Measurements from ENCODE around the gene ADAP1. TPM values are rescaled to one million over a fixed set of nuclear protein-coding genes. Genes with fewer than 3 reads are reported as not detected.

ADAP1 gene
- total RNA-seq, 1 experiment from 2014 or later: 31.2 TPM

GRCh38 chr7:880450-880849 lies 74.0 kb downstream of the ADAP1 start:
- TF ChIP-seq EZH2phosphoT487 (IDR thresholded peaks at IDR 0.05; ENCODE audit: borderline replicate concordance, low read length): no peak
- TF ChIP-seq, protein P1, sequence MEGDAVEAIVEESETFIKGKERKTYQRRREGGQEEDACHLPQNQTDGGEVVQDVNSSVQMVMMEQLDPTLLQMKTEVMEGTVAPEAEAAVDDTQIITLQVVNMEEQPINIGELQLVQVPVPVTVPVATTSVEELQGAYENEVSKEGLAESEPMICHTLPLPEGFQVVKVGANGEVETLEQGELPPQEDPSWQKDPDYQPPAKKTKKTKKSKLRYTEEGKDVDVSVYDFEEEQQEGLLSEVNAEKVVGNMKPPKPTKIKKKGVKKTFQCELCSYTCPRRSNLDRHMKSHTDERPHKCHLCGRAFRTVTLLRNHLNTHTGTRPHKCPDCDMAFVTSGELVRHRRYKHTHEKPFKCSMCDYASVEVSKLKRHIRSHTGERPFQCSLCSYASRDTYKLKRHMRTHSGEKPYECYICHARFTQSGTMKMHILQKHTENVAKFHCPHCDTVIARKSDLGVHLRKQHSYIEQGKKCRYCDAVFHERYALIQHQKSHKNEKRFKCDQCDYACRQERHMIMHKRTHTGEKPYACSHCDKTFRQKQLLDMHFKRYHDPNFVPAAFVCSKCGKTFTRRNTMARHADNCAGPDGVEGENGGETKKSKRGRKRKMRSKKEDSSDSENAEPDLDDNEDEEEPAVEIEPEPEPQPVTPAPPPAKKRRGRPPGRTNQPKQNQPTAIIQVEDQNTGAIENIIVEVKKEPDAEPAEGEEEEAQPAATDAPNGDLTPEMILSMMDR (conservative IDR thresholded peaks at IDR 0.05; ENCODE audit: low read depth, low read length): no peak
- H3K36me3 ChIP-seq (ENCODE audit: low read depth, low read length): no peaks in the 10 kb centered on the region
- H3K9ac ChIP-seq (ENCODE audit: low read length): peak overlapping the region; percentile 3; the same call in 1 of the 2 replicates
- peak overlapping the region; percentile 56 for H3K27ac ChIP-seq (ENCODE audit: low read length)
- peaks cover 23% of the 10 kb centered on the region for H3K4me1 ChIP-seq (ENCODE audit: insufficient read depth, low read length)
- no peaks in the 10 kb centered on the region for H3F3A ChIP-seq (ENCODE audit: low read length, unreplicated experiment)
- H3K4me3 ChIP-seq (ENCODE audit: low read length): no peak overlapping the region
- DNase-seq (no peak), ATAC-seq (no peak)
- H2AFZ ChIP-seq (ENCODE audit: low read length): no peak overlapping the region
- ChIA-PET CTCF (no interaction called here), POLR2A (ENCODE audit: unreplicated experiment) (no interaction called here)
- intact Hi-C loops (cut with micrococcal nuclease): no loop called here
- peaks cover 40% of the 10 kb centered on the region; the same call in 1 of the 2 replicates for H4K20me1 ChIP-seq (ENCODE audit: low read length)
- no peaks in the 10 kb centered on the region for H3K9me2 ChIP-seq (replicated peaks; ENCODE audit: low read length)
- no peaks in the 10 kb centered on the region for H3K27me3 ChIP-seq (ENCODE audit: low read length)
- H3K4me2 ChIP-seq (ENCODE audit: low read length): peak overlapping the region; percentile 30
- peaks cover 86% of the 10 kb centered on the region for H3K79me2 ChIP-seq (ENCODE audit: low read length)
- no TSS peak for BruUV-seq (replicated peaks)
- no peaks in the 10 kb centered on the region for H3K9me3 ChIP-seq (ENCODE audit: low read length)

DNA sequence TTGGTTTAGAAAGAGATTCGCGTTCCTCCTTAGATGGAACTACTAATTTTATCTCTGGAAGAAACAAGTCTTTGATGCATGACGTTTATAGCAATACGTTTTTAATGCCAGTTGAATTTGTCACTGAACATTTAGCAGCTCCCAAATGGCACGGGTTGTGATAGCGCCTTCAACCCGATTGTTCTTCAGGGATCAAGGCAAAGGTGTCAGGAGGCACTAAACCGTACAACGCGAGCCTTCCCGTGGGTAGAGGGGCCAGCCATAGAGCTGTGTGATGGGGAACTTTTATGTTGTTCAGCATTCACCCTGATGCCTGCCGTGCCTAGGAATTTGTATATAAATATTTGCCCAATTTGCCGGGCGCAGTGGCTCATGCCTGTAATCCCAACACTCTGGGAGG lies 74.8 kb downstream of the ADAP1 start:
- DNase-seq (no peak), ATAC-seq (no peak)
- TF ChIP-seq EZH2 (IDR thresholded peaks at IDR 0.05; ENCODE audit: low read length, unreplicated experiment) (no peak), EZH2phosphoT487 (IDR thresholded peaks at IDR 0.05; ENCODE audit: borderline replicate concordance, low read length) (no peak)
- TF ChIP-seq, protein P1 (conservative IDR thresholded peaks at IDR 0.05; ENCODE audit: low read depth, low read length): no peak
- intact Hi-C loops (cut with micrococcal nuclease): loop anchor here (10.0 kb wide), 1 partner anchor 355 kb away; no protein-coding TSS in a partner anchor
- Histone ChIP-seq H2AFZ (ENCODE audit: low read length) (no peak overlapping the region), H3K9ac (ENCODE audit: low read length) (0 out of 2 replicates have a peak overlapping the region, but pooled peaks have one; percentile 0), H4K20me1 (ENCODE audit: low read length) (peaks cover 40% of the 10 kb centered on the region; the same call in 1 of the 2 replicates), H3K4me3 (ENCODE audit: low read length) (0 out of 2 replicates have a peak overlapping the region, but pooled peaks have one; percentile 97), H3K36me3 (ENCODE audit: low read depth, low read length) (no peaks in the 10 kb centered on the region; the same call in 1 of the 2 replicates), H3K9me3 (ENCODE audit: low read length) (no peaks in the 10 kb centered on the region), H3K79me2 (ENCODE audit: low read length) (peaks cover 78% of the 10 kb centered on the region), H3K4me1 (ENCODE audit: insufficient read depth, low read length) (peaks cover 24% of the 10 kb centered on the region), H3K9me2 (replicated peaks; ENCODE audit: low read length) (no peaks in the 10 kb centered on the region), H3K4me2 (ENCODE audit: low read length) (peak overlapping the region; percentile 100), H3F3A (ENCODE audit: low read length, unreplicated experiment) (peaks cover 4% of the 10 kb centered on the region), H3K27me3 (ENCODE audit: low read length) (no peaks in the 10 kb centered on the region), H3K27ac (ENCODE audit: low read length) (peak overlapping the region; percentile 56)
- ChIA-PET POLR2A (ENCODE audit: unreplicated experiment) (no interaction called here), CTCF (no interaction called here)
- TSS peak; percentile 18 for BruUV-seq (replicated peaks)

DNA sequence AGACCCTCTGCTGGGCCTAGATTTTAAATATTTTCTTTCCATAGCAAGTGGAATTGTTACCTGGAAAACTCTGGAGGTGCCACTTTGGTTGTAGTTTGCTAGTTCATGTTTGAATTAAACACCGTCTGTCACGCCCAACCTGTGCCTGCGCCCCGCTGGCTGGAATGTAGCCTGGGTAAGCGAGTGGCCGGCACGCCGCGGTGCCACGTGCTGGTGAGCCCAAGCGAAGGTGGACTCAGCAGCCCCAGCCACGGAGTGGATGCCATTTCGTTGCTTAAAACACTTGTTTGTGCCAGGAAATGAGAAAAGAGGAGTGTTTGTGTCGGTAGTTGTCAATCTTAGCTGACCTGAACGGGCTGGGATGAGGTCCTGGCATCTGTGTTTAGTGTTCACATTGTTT lies 75.4 kb downstream of the ADAP1 start:
- no peak overlapping the region for H2AFZ ChIP-seq (ENCODE audit: low read length)
- ATAC-seq (no peak), DNase-seq (peak; percentile 16)
- H3K27me3 ChIP-seq (ENCODE audit: low read length): no peaks in the 10 kb centered on the region
- H3K4me3 ChIP-seq (ENCODE audit: low read length): peak overlapping the region; percentile 97; the same call in 1 of the 2 replicates
- H3K79me2 ChIP-seq (ENCODE audit: low read length): peaks cover 72% of the 10 kb centered on the region
- peaks cover 34% of the 10 kb centered on the region; the same call in 1 of the 2 replicates for H4K20me1 ChIP-seq (ENCODE audit: low read length)
- ChIA-PET CTCF (no interaction called here), POLR2A (ENCODE audit: unreplicated experiment) (no interaction called here)
- intact Hi-C loops (cut with micrococcal nuclease): loop anchor here (10.0 kb wide), 1 partner anchor 354 kb away; no protein-coding TSS in a partner anchor
- BruUV-seq (replicated peaks): no TSS peak
- H3F3A ChIP-seq (ENCODE audit: low read length, unreplicated experiment): peaks cover 6% of the 10 kb centered on the region
- H3K4me2 ChIP-seq (ENCODE audit: low read length): peak overlapping the region; percentile 100
- TF ChIP-seq, protein P1 (conservative IDR thresholded peaks at IDR 0.05; ENCODE audit: low read depth, low read length): no peak
- H3K4me1 ChIP-seq (ENCODE audit: insufficient read depth, low read length): peaks cover 24% of the 10 kb centered on the region
- H3K9ac ChIP-seq (ENCODE audit: low read length): 0 out of 2 replicates have a peak overlapping the region, but pooled peaks have one; percentile 0
- H3K36me3 ChIP-seq (ENCODE audit: low read depth, low read length): no peaks in the 10 kb centered on the region; the same call in 1 of the 2 replicates
- H3K27ac ChIP-seq (ENCODE audit: low read length): peak overlapping the region; percentile 56
- no peaks in the 10 kb centered on the region for H3K9me2 ChIP-seq (replicated peaks; ENCODE audit: low read length)
- H3K9me3 ChIP-seq (ENCODE audit: low read length): no peaks in the 10 kb centered on the region

Data from PC-3 (cell line).